HG03097 (cell line): ENCODE results near the gene LHFPL3.

Experiments used
- ATAC-seq: cut with Tn5 transposase; IDR thresholded peaks from one replicate; pipeline ENCODE4 v1.9.1; 2021; ENCODE audit not compliant: unreplicated experiment, low FRiP score

Gene LHFPL3

DNA sequence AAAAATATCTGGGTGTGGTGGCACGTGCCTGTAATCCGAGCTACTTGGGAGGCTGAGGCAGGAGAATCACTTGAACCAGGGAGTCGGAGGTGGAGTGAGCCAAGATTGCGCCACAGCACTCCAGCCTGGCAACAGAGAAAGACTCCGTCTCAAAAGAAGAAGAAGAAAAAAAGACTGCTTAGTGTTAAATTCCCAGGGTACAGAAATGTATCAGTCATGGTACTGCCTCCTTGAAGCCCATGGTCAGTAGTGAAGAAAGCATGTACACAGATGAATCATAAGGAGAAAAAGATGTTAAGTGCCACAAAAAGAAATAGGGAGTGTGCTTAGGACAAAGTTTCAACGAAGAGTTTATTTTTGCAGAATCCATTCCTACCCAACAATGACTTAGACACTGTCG is 623.1 kb downstream of the LHFPL3 start:
- no peak for ATAC-seq

DNA sequence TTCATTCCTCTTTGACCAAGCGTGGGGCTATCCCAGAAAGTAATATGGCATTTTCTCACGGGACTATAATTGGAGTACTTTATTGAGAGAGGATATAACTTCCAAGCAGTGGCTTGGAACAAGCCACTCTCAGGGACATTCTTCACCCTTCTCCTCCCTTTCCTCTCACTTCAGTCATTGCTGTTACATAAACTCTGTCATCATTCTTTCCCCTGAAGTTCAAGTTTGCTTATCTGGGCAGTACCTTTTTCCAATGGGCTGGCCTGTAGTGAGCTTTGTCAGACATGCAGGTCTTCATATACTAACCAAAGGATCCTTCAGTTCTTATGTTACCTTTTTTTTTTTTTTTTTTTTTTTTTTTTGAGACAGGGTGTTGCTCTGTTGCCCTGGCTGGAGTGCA is 626.9 kb downstream of the LHFPL3 start:
- ATAC-seq = no peak
